Natural killer cell (primary cell): ENCODE data around the gene FHOD1. TPM values are rescaled to one million over a fixed set of nuclear protein-coding genes. Genes with fewer than 3 reads are reported as not detected.
A peak's percentile ranks its signal among the peaks of the same experiment; 100 is the strongest.

Experiments used
- ATAC-seq, 3 donors: fragments of 150-1000 bp in 2 of 3; fragments of 200-7000 bp in 1 of 3; cut with Tn5 transposase; 1 replicate in 1 of 3; 2 replicates in 2 of 3; pipeline ENCODE4 v1.10.0; 2021; ENCODE audit warnings: mild to moderate bottlenecking in 2 of 3, moderate library complexity in 2 of 3
- DNase-seq, 2 donors: peaks; one replicate each; pipeline versions ENCODE4 v3.0.0 to v3.0.0-alpha.2; 2013 to 2021; ENCODE audit warnings: mixed read lengths in 1 of 2
- H3K27ac ChIP-seq: one replicate; pipeline ENCODE4 v1.5.1; 2013; ENCODE audit warnings: mild to moderate bottlenecking, low read length
- H3K27me3 ChIP-seq: one replicate; pipeline ENCODE4 v1.6.1; 2013; ENCODE audit warnings: low read length; ENCODE audit not compliant: control insufficient read depth, insufficient read depth
- H3K36me3 ChIP-seq: one replicate; pipeline ENCODE4 v1.6.1; 2013; ENCODE audit warnings: low read length; ENCODE audit not compliant: control insufficient read depth, insufficient read depth
- H3K4me1 ChIP-seq: one replicate; pipeline ENCODE4 v1.6.1; 2013; ENCODE audit warnings: low read length; ENCODE audit not compliant: control insufficient read depth, insufficient read depth
- H3K4me3 ChIP-seq: one replicate; pipeline ENCODE4 v1.5.1; 2013; ENCODE audit warnings: low read length
- H3K9me3 ChIP-seq: one replicate; pipeline ENCODE4 v1.6.1; 2013; ENCODE audit warnings: low read length; ENCODE audit not compliant: control insufficient read depth, insufficient read depth
- H3K27ac Mint-ChIP-seq, 2 donors: one replicate each; pipeline ENCODE4 v1.8.0; 2022; ENCODE audit warnings: mild to moderate bottlenecking in 2 of 2, mixed read lengths in 2 of 2, moderate library complexity in 1 of 2
- H3K27me3 Mint-ChIP-seq, 2 donors: one replicate each; pipeline ENCODE4 v1.8.0; 2022; ENCODE audit warnings: low read depth in 2 of 2, mixed read lengths in 2 of 2
- H3K36me3 Mint-ChIP-seq: one replicate; pipeline ENCODE4 v1.8.0; 2022; ENCODE audit warnings: mixed read lengths
- H3K4me1 Mint-ChIP-seq, 2 donors: one replicate each; pipeline ENCODE4 v1.8.0; 2022; ENCODE audit warnings: mixed read lengths in 2 of 2
- H3K4me3 Mint-ChIP-seq: one replicate; pipeline ENCODE4 v1.8.0; 2022; ENCODE audit warnings: mild to moderate bottlenecking, moderate library complexity, mixed read lengths
- H3K9me3 Mint-ChIP-seq, 2 donors: one replicate each; pipeline ENCODE4 v1.8.0; 2022; ENCODE audit warnings: mixed read lengths in 2 of 2
- WGBS: methylation state at CpG from one replicate; pipeline ENCODE4 v1.1.7; 2013; ENCODE audit warnings: missing lambda C conversion rate; ENCODE audit not compliant: insufficient coverage; 5-methylcytosine and 5-hydroxymethylcytosine counted together
- intact Hi-C: fragments of 100-400 bp; cut with micrococcal nuclease; formaldehyde crosslinking; loops from one replicate; pipeline ENCODE4 v1.14.2; 2022
- total RNA-seq, 4 donors: library from RNA; stranded (reverse); fragments of 120-200 nt in 1 of 4; gene quantifications; one replicate each; pipeline versions ENCODE4 v1.2.3 to v1.2.4, GENCODE V29; 2013 to 2022
- TF ChIP-seq, protein P1 (sequence below): fragments of 200-600 bp; IDR thresholded peaks from one replicate; pipeline ENCODE4 v1.8.0; 2022; ENCODE audit warnings: antibody characterized with exemption

The FHOD1 gene
- total RNA-seq, 3 donors from 2014 or later (not counting 1 experiment from before 2014, with no cell fraction given) = 79.3 to 96.8 (median 89.2) TPM

DNA sequence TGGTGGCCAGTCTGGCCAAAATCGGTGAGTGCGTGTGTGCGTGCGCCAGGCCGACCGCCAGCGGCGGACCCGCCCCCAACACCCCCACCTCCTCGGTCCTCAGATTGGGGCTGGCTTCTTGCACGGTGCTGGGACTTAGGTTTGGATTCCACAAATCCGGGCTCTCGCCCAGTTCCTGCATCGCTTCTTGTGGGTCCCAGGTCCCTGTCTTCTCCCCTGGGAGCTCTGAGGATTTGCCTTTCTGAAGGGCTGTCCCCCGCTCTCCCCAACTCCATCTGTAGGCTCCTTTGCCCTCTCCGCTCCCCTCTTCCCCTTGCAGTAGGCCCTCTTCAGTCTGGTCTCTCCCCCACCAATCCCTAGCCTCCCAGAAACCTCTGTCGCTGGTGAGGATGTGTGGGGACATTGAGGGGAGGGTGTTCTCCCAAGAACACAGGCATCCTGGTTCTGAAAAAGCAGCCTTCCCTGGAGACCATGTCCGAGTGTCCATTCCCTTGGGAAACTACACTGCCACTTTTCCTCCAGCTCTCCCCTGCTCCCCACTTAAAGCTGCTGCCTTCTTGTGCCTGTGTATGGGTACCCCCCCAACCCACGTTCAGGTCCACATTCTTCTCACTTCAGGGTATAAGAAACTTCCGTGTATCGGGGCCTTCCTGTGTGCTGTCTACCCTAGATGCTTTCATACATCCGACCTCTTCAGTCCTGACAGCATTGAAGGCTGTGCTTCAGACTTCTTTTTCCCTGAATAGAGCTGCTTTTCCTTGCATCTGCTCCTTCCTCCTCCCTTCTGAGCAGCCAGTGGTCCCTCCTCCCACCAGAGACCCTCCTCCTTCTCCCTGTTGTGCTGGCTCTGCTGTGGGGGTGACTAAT, 2.1 kb upstream of the FHOD1 start:
- H3K36me3 Mint-ChIP-seq = no peaks in the 10 kb centered on the region
- H3K27ac Mint-ChIP-seq = no peak overlapping the region
- ATAC-seq (no peak), DNase-seq (no peak)
- H3K4me3 Mint-ChIP-seq = peak overlapping the region; percentile 75
- TF ChIP-seq, protein P1, sequence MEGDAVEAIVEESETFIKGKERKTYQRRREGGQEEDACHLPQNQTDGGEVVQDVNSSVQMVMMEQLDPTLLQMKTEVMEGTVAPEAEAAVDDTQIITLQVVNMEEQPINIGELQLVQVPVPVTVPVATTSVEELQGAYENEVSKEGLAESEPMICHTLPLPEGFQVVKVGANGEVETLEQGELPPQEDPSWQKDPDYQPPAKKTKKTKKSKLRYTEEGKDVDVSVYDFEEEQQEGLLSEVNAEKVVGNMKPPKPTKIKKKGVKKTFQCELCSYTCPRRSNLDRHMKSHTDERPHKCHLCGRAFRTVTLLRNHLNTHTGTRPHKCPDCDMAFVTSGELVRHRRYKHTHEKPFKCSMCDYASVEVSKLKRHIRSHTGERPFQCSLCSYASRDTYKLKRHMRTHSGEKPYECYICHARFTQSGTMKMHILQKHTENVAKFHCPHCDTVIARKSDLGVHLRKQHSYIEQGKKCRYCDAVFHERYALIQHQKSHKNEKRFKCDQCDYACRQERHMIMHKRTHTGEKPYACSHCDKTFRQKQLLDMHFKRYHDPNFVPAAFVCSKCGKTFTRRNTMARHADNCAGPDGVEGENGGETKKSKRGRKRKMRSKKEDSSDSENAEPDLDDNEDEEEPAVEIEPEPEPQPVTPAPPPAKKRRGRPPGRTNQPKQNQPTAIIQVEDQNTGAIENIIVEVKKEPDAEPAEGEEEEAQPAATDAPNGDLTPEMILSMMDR = no peak
- Histone ChIP-seq H3K4me3 (peak overlapping the region; percentile 27), H3K36me3 (no peaks in the 10 kb centered on the region), H3K9me3 (no peaks in the 10 kb centered on the region), H3K27me3 (peaks cover 17% of the 10 kb centered on the region), H3K27ac (no peak overlapping the region), H3K4me1 (peaks cover 40% of the 10 kb centered on the region)
- H3K27me3 Mint-ChIP-seq = peaks cover 18 to 35% of the 10 kb centered on the region in 2 donors
- no peaks in the 10 kb centered on the region for H3K9me3 Mint-ChIP-seq
- intact Hi-C loops = no loop called here
- peaks cover 20 to 42% of the 10 kb centered on the region in 2 donors for H3K4me1 Mint-ChIP-seq
- 33% methylated on average over 20 of the region's 22 CpGs for WGBS

- Histone ChIP-seq H3K27me3 (peaks cover 17% of the 10 kb centered on the region), H3K36me3 (no peaks in the 10 kb centered on the region), H3K27ac (peak within 1 kb of the TSS; percentile 60), H3K4me3 (peak within 1 kb of the TSS; percentile 65), H3K9me3 (no peaks in the 10 kb centered on the region), H3K4me1 (peaks cover 49% of the 10 kb centered on the region)
- intact Hi-C loops = no loop called here
- Mint-ChIP-seq H3K9me3 (no peaks in the 10 kb centered on the region), H3K36me3 (no peaks in the 10 kb centered on the region), H3K27me3 (peaks cover 18 to 35% of the 10 kb centered on the region in 2 donors), H3K4me1 (peaks cover 26 to 50% of the 10 kb centered on the region in 2 donors), H3K27ac (peak within 1 kb of the TSS; percentile 92 to 98), H3K4me3 (peak within 1 kb of the TSS; percentile 96)
- ATAC-seq (no peak), DNase-seq (peak; percentile 37 to 58)
- WGBS = under 1% methylated on average over 75 of the region's 75 CpGs
- TF ChIP-seq, protein P1 = no peak
Measured at GRCh38 chr16:67248401-67249177, 1.3 kb upstream of the FHOD1 start, which contains the start of gene SLC9A5. Gene SLC9A5, plus strand, starts transcription at chr16:67248979. Its CDS starts 36 bp downstream, at chr16:67249015.

DNA sequence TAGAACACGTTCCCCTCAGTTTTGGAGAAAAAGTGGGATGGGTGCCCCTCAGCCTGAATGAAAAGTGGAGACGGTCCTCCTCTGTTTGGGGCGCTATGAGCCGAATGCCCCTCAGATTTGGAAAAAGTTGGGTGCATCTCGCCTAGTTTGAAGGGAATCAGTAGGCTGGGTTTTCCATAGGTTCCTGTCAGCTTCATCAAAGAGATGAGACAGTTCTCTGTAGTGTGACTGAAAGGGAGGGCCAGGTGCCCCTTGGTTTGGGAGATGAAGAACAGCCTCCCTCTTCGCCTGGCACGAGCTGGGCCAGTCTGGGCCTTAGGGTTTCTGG, 756 bp upstream of the FHOD1 start:
- Mint-ChIP-seq H3K4me3 (peak overlapping the region; percentile 96), H3K36me3 (no peaks in the 10 kb centered on the region), H3K27ac (peak overlapping the region; percentile 92 to 98), H3K4me1 (peaks cover 26 to 52% of the 10 kb centered on the region in 2 donors), H3K9me3 (no peaks in the 10 kb centered on the region), H3K27me3 (peaks cover 18 to 35% of the 10 kb centered on the region in 2 donors)
- DNase-seq = peak in 1 of 2 donors; percentile 35
- Histone ChIP-seq H3K27me3 (peaks cover 17% of the 10 kb centered on the region), H3K36me3 (no peaks in the 10 kb centered on the region), H3K4me3 (peak overlapping the region; percentile 65), H3K27ac (peak overlapping the region; percentile 60), H3K4me1 (peaks cover 52% of the 10 kb centered on the region), H3K9me3 (no peaks in the 10 kb centered on the region)
- TF ChIP-seq, protein P1 = no peak
- WGBS = 12% methylated on average over 7 of the region's 7 CpGs
- ATAC-seq = no peak
- intact Hi-C loops = no loop called here
